GDM1 (cell line): ENCODE measurements around the gene NTN5.

Experiments used
- DNase-seq: peaks from one replicate; lab custom pipeline; 2025; lab: John Stamatoyannopoulos, UW

The NTN5 gene

DNA sequence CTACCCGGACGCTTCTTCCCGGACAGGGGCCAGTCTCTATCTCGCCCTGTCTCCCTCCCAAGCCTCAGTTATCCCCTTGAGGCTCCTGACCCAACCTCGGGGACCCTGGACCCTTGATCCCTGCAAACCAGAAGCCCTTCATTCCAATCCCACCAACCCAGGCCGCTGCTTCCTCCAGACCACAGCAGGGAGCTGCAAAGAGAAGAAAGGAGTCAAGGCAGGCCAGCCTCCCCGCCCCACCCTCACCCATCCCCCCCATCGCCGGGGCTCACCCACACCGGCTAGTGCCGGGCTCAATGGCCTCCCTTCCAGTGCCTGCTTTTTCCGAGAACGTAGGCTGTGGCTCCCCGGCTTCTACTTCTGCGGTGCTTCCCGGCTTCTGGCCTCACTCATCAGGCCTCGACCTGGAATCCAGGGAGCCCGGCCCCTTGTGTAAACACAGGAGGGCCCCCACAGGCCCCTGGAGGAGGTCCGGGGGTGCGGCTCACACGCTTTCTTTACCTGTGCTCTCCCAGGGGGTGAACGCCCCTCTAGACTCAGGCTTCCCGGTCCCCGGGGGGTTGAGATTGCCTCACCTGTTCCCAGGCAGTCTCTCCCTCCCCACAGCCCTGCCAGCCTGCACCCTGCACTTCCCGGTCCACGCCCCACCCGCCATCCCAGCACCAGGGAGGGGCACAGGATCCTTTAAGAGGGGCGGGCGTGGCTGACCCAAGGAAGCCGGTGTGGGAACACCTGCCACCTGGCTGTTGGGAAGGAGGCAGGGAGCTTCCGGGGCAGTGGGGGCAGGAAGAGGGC is 58.2 kb downstream of the NTN5 start, which contains the start of gene FAM83E:
Gene FAM83E (minus strand): TSS at position 641 of the 795 bp plus-strand sequence. CDS start 1,704 bp downstream, outside the sequence.
- no peak for DNase-seq

GRCh38 chr19:48613852-48614435 is 58.9 kb downstream of the NTN5 start:
- DNase-seq: no peak

GRCh38 chr19:48613024-48613851 is 59.6 kb downstream of the NTN5 start:
- no peak for DNase-seq

DNA sequence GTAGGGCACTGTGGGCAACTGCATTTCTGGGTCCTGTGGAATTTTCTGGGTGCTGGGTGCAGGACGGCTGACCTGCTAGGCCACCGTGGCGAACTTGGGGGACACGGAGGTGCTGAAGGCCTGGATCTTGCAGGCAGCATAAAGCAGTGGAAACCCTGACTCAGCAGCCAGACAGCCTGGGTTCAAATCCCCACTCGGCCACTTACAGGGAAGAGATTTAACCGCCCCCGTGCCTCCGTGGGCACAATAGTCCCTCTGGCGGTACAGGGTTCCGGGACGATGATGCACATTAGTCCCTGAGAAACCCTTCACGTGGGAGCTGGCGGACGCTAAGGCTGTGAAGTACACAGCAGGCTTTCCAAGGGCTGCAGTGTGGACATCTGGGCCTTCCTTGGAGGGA is 60.9 kb downstream of the NTN5 start:
- DNase-seq: no peak
